GM23338 (cell line): ENCODE measurements around the gene CYB5B. TPM values are rescaled to one million over a fixed set of nuclear protein-coding genes. Genes with fewer than 3 reads are reported as not detected.

Source experiments
- ATAC-seq: fragments of 200-7000 bp; cut with Tn5 transposase; 3 replicates; pipeline ENCODE4 v1.9.1; 2020
- DNase-seq: peaks from one replicate; pipeline ENCODE4 v3.0.0-alpha.2; 2015; ENCODE audit warnings: low spot score
- H2AFZ ChIP-seq: fragments of 200-600 bp; sonication (generic); 2 replicates; pipeline ENCODE4 v1.8.0; 2016; ENCODE audit warnings: antibody characterized with exemption, mild to moderate bottlenecking, moderate library complexity
- H3F3A ChIP-seq: fragments of 200-600 bp; sonication (generic); replicated peaks from 2 replicates; pipeline ENCODE4 v1.8.0; 2017; ENCODE audit warnings: antibody characterized with exemption, mixed run types, low read depth
- H3K27ac ChIP-seq: fragments of 200-600 bp; sonication (generic); 2 replicates; pipeline ENCODE4 v1.6.1; 2016; ENCODE audit warnings: low read depth
- H3K27me3 ChIP-seq: fragments of 200-600 bp; sonication (generic); 2 replicates; pipeline ENCODE4 v1.8.0; 2016; ENCODE audit warnings: mild to moderate bottlenecking, mixed run types, moderate library complexity; ENCODE audit not compliant: insufficient read depth
- H3K36me3 ChIP-seq: fragments of 200-600 bp; sonication (generic); 2 replicates; pipeline ENCODE4 v1.8.0; 2016; ENCODE audit warnings: mild to moderate bottlenecking; ENCODE audit not compliant: insufficient read depth
- H3K4me1 ChIP-seq: fragments of 200-600 bp; sonication (generic); 2 replicates; pipeline ENCODE4 v1.8.0; 2016; ENCODE audit warnings: mild to moderate bottlenecking, moderate library complexity; ENCODE audit not compliant: insufficient read depth
- H3K4me2 ChIP-seq: fragments of 200-600 bp; sonication (generic); 2 replicates; pipeline ENCODE4 v1.7.1; 2017; ENCODE audit warnings: mixed run types
- H3K4me3 ChIP-seq: fragments of 200-600 bp; sonication (generic); 2 replicates; pipeline ENCODE4 v1.6.1; 2016; ENCODE audit warnings: mixed run types
- H3K79me2 ChIP-seq: fragments of 200-600 bp; sonication (generic); replicated peaks from 2 replicates; pipeline ENCODE4 v1.8.0; 2017; ENCODE audit warnings: mild to moderate bottlenecking; ENCODE audit not compliant: insufficient read depth
- H3K9me2 ChIP-seq: fragments of 200-600 bp; sonication (generic); 2 replicates; pipeline ENCODE4 v1.8.0; 2017; ENCODE audit not compliant: insufficient read depth
- H4K20me1 ChIP-seq: fragments of 200-600 bp; sonication (generic); replicated peaks from 2 replicates; pipeline ENCODE4 v1.8.0; 2017; ENCODE audit warnings: mild to moderate bottlenecking; ENCODE audit not compliant: insufficient read depth
- H3K27ac Mint-ChIP-seq: 2 replicates; pipeline ENCODE4 v1.8.0; 2020; ENCODE audit warnings: inconsistent platforms, mild to moderate bottlenecking, moderate library complexity, mixed read lengths
- H3K27me3 Mint-ChIP-seq: 3 replicates; pipeline ENCODE4 v1.8.0; 2022; ENCODE audit warnings: low read depth, mild to moderate bottlenecking, moderate library complexity, mixed read lengths, inconsistent platforms; ENCODE audit not compliant: insufficient read depth, poor library complexity
- H3K36me3 Mint-ChIP-seq: 3 replicates; pipeline ENCODE4 v1.8.0; 2021; ENCODE audit warnings: low read depth, mild to moderate bottlenecking, inconsistent platforms, moderate library complexity, mixed read lengths
- H3K4me1 Mint-ChIP-seq: 3 replicates; pipeline ENCODE4 v1.8.0; 2020; ENCODE audit warnings: mild to moderate bottlenecking, inconsistent platforms, mixed read lengths
- H3K4me3 Mint-ChIP-seq: 3 replicates; pipeline ENCODE4 v1.8.0; 2021; ENCODE audit warnings: moderate library complexity, mild to moderate bottlenecking, inconsistent platforms, mixed read lengths
- H3K9me3 Mint-ChIP-seq: 3 replicates; pipeline ENCODE4 v1.8.0; 2020; ENCODE audit warnings: moderate library complexity, mild to moderate bottlenecking, inconsistent platforms, mixed read lengths
- CREB1 ChIP-seq: fragments of 250-450 bp; sonication (Bioruptor Pico); IDR thresholded peaks from 2 replicates; pipeline ENCODE4 v1.5.0; 2020; ENCODE audit warnings: low read depth, mild to moderate bottlenecking, moderate library complexity
- CTCF ChIP-seq, 2 experiments: fragments of 200-600 bp in 1 of 2; sonication (generic) in 1 of 2; conservative IDR thresholded peaks; 2 replicates each; pipeline versions ENCODE4 v1.5.1 to v1.6.1; 2016 to 2017; ENCODE audit warnings: antibody characterized with exemption in 2 of 2, low read depth in 2 of 2, mild to moderate bottlenecking in 2 of 2, moderate library complexity in 1 of 2
- EZH2 ChIP-seq: fragments of 200-600 bp; sonication (generic); IDR thresholded peaks from one replicate; pipeline ENCODE4 v1.8.0; 2017; ENCODE audit warnings: antibody characterized with exemption, mild to moderate bottlenecking, low read depth; ENCODE audit not compliant: unreplicated experiment
- EZH2phosphoT487 ChIP-seq: fragments of 200-600 bp; sonication (generic); IDR thresholded peaks from one replicate; pipeline ENCODE4 v1.8.1; 2018; ENCODE audit warnings: antibody characterized with exemption; ENCODE audit not compliant: unreplicated experiment
- JUNB ChIP-seq: IDR thresholded peaks from one replicate; pipeline ENCODE4 v1.6.1; 2016; ENCODE audit warnings: antibody characterized with exemption; ENCODE audit not compliant: unreplicated experiment
- NANOG ChIP-seq: IDR thresholded peaks from 2 replicates; pipeline ENCODE4 v1.6.1; 2016; ENCODE audit warnings: antibody characterized with exemption, borderline replicate concordance
- POLR2AphosphoS5 ChIP-seq: IDR thresholded peaks from 2 replicates; pipeline ENCODE4 v1.6.1; 2016; ENCODE audit warnings: antibody characterized with exemption, low read depth
- REST ChIP-seq: IDR thresholded peaks from one replicate; pipeline ENCODE4 v1.6.1; 2018; ENCODE audit warnings: antibody characterized with exemption; ENCODE audit not compliant: unreplicated experiment
- ZNF114 ChIP-seq: fragments of 250-450 bp; sonication (Bioruptor Pico); IDR thresholded peaks from 2 replicates; pipeline ENCODE4 v1.5.0; 2020; ENCODE audit warnings: mild to moderate bottlenecking, moderate library complexity
- ZNF331 ChIP-seq: fragments of 250-450 bp; sonication (Bioruptor Pico); IDR thresholded peaks from 2 replicates; pipeline ENCODE4 v1.5.0; 2020; ENCODE audit warnings: low read depth, mild to moderate bottlenecking, moderate library complexity
- ZNF462 ChIP-seq: fragments of 250-450 bp; sonication (Bioruptor Pico); IDR thresholded peaks from 2 replicates; pipeline ENCODE4 v1.5.0; 2020; ENCODE audit warnings: mild to moderate bottlenecking, moderate library complexity
- polyA plus RNA-seq: library from polyadenylated mRNA; unstranded; fragments of >200 nt; fragmentation: Nextera tagmentation; extraction: Ambion mirVana; gene quantifications from 2 replicates; pipeline ENCODE4 v1.2.1, GENCODE V29; 2016
- total RNA-seq: library from RNA; depleted of rRNA; stranded (reverse); fragments of >200 nt; shearing (Covaris generic); gene quantifications from 2 replicates; pipeline ENCODE4 v1.2.3, GENCODE V29; 2014

The CYB5B gene
- total and polyA plus RNA-seq, 2 experiments from 2014 or later = 72.0 to 110 TPM

GRCh38 chr16:69503244-69503643, 78.8 kb downstream of the CYB5B start:
- Histone ChIP-seq H3K27me3 (no peaks in the 10 kb centered on the region), H3K4me1 (no peaks in the 10 kb centered on the region), H3K4me3 (no peak overlapping the region), H3K79me2 (no peaks in the 10 kb centered on the region), H3K4me2 (no peak overlapping the region), H3K9me2 (no peaks in the 10 kb centered on the region), H3F3A (no peaks in the 10 kb centered on the region), H3K36me3 (no peaks in the 10 kb centered on the region), H3K27ac (no peak overlapping the region), H2AFZ (no peak overlapping the region), H4K20me1 (no peaks in the 10 kb centered on the region)
- peaks cover 3% of the 10 kb centered on the region; the same call in 2 of the 3 replicates for H3K4me1 Mint-ChIP-seq
- H3K9me3 Mint-ChIP-seq = no peaks in the 10 kb centered on the region; the same call in 2 of the 3 replicates
- no peak overlapping the region for H3K4me3 Mint-ChIP-seq
- H3K36me3 Mint-ChIP-seq = no peaks in the 10 kb centered on the region
- H3K27me3 Mint-ChIP-seq = peaks cover 9% of the 10 kb centered on the region
- ATAC-seq = no peak
- DNase-seq = no peak
- no peak overlapping the region for H3K27ac Mint-ChIP-seq
- no peak for TF ChIP-seq JUNB
- TF ChIP-seq EZH2 = no peak
- no peak for TF ChIP-seq CREB1
- TF ChIP-seq REST = no peak
- no peak for TF ChIP-seq POLR2AphosphoS5
- TF ChIP-seq ZNF114 (CRISPR knock-in tag) = no peak
- TF ChIP-seq CTCF (conservative IDR thresholded peaks at IDR 0.05; ENCODE audit: low read depth in 2 of 2) = no peak
- TF ChIP-seq ZNF462 (CRISPR knock-in tag) = no peak
- no peak for TF ChIP-seq EZH2phosphoT487
- TF ChIP-seq ZNF331 (CRISPR knock-in tag) = no peak
- no peak for TF ChIP-seq NANOG
